GM10266 (cell line): ENCODE measurements around the gene CACUL1.
A peak's percentile ranks its signal among the peaks of the same experiment; 100 is the strongest.

Source experiments
- DNase-seq: peaks from one replicate; pipeline ENCODE4 v3.0.0; 2012; ENCODE audit errors: extremely low spot score
- TF ChIP-seq, protein P1 (sequence below): IDR thresholded peaks from 2 replicates; pipeline ENCODE4 v1.5.1; 2012; ENCODE audit warnings: mild to moderate bottlenecking, low read depth; ENCODE audit not compliant: control insufficient read depth, insufficient read depth; ENCODE audit errors: missing control alignments

CACUL1 gene

DNA sequence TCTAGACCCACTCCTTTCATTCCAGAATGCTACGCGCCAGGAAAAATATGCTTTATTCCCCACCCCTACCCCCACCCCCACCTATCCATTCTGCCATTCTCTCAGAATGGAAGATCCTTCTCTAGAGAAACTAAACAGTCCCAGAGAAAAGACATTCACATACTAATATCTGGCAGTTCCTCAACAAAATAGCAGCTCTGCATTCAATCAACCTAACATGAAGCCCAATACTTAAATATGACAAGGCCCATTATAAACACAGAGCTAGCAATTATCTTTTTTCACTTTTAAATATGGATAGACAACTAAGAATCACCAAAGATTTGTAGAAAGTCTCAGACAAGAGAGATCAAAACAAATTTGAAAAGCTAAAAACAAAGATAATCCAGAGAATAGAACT, 16.4 kb downstream of the CACUL1 start:
- TF ChIP-seq, protein P1, sequence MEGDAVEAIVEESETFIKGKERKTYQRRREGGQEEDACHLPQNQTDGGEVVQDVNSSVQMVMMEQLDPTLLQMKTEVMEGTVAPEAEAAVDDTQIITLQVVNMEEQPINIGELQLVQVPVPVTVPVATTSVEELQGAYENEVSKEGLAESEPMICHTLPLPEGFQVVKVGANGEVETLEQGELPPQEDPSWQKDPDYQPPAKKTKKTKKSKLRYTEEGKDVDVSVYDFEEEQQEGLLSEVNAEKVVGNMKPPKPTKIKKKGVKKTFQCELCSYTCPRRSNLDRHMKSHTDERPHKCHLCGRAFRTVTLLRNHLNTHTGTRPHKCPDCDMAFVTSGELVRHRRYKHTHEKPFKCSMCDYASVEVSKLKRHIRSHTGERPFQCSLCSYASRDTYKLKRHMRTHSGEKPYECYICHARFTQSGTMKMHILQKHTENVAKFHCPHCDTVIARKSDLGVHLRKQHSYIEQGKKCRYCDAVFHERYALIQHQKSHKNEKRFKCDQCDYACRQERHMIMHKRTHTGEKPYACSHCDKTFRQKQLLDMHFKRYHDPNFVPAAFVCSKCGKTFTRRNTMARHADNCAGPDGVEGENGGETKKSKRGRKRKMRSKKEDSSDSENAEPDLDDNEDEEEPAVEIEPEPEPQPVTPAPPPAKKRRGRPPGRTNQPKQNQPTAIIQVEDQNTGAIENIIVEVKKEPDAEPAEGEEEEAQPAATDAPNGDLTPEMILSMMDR, result no peak
- DNase-seq, result no peak

DNA sequence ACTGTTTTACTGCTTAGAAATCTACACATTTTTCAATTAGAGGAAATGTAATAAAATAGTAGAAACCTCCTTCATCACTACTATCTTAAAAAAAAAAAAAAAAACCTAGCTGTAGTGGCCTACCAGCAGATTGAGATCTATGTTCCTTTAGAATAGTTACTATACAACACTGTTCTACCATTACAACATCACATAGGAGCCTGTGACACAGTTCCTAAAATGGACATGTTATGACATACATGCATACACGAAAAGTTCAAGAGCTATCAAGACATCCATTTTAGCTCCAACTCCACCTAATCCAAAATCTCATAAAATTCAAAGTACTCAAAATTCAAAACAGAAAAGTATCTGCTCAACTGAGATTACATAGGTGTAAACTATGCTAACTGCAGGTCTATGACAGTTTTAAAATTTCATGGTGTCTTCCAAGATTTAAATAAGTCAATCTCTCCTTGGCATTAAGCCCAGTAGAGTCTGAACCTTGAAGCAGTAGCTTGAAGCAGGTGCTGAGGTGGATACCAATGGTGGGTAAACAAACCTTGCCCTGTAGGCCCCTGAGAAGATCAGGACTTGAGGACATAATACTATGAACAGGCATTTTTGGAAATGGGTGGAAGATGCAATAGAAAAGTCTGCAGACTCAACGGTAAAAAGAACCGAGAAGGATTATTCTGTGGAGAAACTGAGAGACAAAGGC, 17.0 kb downstream of the CACUL1 start:
- TF ChIP-seq, protein P1, result no peak
- no peak for DNase-seq

DNA sequence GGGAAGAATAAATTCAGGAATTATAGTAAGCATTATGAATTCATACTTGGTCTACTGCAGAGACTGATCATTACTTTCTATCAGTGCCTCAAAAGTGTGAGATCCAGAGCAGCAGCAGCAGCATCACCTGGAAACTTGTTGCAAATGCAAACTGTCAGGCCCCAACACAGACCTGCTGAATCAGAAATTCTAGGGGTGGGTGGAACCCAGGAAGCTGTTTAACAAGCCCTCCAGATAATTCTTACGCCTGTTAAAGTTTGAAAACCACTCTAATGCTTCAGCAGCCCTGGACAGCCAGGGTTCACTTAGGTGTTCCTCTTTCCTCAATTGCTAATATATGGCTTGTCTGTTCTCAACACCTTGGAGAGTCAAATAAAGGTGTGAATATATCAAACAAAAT, 19.5 kb downstream of the CACUL1 start:
- TF ChIP-seq, protein P1, result no peak
- no peak for DNase-seq

DNA sequence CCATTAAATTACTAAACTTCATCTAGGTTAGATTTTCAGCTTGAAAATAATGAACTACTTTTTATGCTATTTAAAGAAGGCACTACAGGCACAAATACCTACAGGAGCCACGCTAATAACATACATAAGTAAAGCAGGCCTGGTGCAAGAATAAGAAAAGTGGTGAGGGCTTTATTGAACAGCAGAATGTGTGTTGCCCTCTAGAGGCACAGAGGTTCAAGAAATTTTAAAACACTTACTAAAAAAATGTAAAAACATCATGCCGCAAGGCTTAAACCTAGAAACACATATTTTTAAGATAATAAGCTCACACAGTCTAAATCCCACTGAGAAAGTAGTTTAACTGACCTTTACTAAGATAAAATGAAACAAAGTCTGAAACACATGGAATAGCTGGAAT, 20.3 kb downstream of the CACUL1 start:
- TF ChIP-seq, protein P1, result peak; percentile 16

DNA sequence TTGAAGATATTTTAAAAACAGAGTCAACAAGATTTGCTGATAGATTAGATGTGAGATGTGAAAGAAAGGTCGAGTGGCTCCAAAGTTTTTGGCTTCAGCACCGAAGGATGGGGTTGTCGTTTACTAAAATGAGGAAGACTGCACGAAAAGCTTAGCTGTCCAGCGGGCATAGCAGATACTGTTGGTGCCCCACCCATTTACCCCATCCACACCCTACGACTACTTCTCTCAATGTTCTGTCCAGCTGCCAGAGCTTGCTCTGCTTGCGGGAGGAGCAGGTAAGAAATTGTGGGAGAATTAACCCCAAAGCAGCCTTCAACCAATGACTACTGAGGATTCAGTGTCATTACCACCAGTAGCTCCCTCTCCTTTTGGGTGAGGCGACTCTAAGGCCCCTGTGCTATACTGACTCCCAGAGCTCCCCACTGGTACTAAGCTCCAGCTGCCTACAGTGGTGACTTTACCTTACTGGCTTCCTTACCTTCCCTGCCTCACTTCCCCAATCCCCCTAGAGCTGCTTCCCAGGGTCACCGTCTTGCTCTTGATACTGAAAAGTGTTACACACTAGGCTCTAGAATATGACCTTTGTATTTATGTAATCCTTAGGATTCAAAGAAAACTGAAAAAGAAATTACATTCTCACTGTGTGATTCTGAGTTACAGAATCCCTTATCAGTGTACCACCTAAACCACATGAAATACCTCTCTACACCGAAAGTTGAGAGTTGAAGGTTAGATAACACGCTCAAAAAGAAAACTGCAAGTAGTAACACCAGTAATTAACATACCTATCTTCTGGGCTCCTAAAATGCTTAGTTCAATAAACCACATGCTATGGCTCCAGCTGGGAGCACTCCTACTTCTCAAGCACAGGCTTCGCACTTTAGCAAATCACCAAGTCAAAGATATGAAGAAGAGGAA, 22.3 kb downstream of the CACUL1 start:
- no peak for DNase-seq
- TF ChIP-seq, protein P1, result no peak

More for the DNA sequence above, 20.3 kb downstream of the CACUL1 start:
- no peak for DNase-seq

DNA sequence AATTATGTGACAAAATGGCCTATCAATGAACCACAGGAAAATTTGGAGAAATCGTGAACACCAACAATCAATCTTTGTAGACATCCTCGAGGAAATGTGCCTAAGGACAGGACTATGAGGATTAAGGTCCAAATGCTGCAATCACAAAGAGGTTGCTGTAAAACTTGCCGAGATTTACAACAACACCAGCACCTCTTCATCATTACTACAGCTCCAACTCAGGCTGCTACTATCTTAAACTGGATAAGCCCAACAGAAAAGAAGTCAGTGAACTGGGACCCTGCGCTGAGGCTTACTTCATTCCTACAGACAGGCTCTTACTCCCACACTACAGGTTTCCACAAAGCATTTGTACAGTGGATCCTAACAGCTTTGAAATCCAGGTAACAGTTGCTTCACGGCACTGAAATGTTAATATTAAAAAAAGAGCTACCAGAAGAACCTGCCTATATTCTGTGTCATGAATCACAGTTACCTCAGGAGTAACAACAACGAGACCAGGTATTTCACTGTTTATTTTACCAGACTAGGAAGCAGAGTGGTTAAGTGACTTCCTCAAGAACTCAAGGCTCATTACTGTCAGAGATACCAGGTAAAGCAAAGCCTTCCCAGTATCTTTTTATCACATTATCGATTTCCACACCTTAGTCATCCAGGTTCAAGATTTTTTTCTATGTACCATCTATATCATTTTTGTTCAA, 23.9 kb downstream of the CACUL1 start:
- TF ChIP-seq, protein P1, result no peak
- DNase-seq, result no peak
